Measurements from ENCODE around the gene DEFB131A.
"Not testable (repeated sequence)": the region's sequence is repeated elsewhere in the genome, so short reads cannot be mapped to it uniquely, and the experiment has no call there.

Gene DEFB131A, protein sequence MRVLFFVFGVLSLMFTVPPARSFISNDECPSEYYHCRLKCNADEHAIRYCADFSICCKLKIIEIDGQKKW

DNA sequence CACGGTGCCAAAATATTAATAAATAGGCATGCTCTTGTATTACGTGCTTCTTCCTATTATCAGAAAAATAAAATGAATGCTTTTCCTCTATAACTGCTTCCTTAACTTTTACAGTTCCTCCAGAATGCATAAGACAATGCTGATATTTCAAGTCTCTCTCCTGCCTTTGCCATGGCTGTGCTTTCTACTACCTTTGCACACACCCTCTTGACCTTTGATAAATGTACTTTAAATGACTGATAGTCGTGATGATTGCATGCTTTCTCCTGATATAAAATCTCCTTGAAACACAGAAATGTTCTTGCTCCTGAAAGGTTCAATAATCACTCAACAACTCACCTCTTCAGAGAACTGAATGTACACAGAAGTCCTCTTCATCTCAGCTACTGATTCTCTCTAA is at the start of gene DEFB131A:
DEFB131A (plus strand) TSS at position 301 of the 400 bp plus-strand sequence. CDS start 120 bp downstream, outside the sequence.
- H3K27ac ChIP-seq; POLR2A ChIA-PET (ENCODE audit: low non-redundant PET); CTCF ChIA-PET; DNase-seq (ENCODE audit: low spot score): not testable (repeated sequence)

DNA sequence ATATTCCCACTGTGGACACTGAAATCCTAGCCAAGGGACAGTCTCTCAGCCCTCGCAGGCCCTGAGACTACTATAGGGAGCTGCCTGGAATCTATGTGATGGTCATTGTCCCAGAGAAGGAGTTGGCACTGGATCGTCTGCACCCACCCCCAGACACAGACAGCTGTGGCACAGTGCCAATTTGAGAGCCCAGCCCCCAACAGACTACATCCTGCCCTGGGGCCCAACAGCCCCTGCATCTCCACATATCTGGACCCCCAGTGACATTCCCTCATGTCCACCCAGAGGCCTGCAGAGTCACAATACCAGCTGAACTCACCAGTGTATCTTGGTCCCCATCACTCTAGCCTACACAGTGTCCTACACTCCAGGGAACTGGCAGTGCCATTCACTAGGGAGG is 38.4 kb upstream of the DEFB131A start:
- CTCF ChIA-PET; DNase-seq (ENCODE audit: low spot score): not testable (repeated sequence)

DNA sequence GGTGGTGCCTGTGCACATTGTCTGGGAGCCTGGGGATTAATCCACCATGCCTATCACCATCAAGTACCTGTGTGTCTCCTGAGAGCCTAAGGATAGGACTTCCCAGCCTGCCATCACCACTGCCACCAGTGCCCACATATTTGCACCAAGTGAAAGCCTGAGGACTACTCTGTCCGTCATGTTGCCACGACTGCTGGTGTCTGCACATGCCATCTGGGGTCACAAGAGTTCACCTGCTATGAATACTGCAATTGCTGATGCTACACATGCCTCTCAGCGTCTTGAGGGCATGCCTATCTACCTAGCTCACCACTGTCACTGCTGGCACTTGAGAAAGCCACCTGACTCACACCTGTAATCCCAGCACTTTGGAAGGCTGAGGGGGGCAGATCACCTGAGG is 37.7 kb upstream of the DEFB131A start:
- DNase-seq (ENCODE audit: low spot score); CTCF ChIA-PET; POLR2A ChIA-PET (ENCODE audit: low non-redundant PET); H3K27ac ChIP-seq: not testable (repeated sequence)

More for the DNA sequence above, 38.4 kb upstream of the DEFB131A start:
- H3K27ac ChIP-seq; POLR2A ChIA-PET (ENCODE audit: low non-redundant PET): not testable (repeated sequence)

DNA sequence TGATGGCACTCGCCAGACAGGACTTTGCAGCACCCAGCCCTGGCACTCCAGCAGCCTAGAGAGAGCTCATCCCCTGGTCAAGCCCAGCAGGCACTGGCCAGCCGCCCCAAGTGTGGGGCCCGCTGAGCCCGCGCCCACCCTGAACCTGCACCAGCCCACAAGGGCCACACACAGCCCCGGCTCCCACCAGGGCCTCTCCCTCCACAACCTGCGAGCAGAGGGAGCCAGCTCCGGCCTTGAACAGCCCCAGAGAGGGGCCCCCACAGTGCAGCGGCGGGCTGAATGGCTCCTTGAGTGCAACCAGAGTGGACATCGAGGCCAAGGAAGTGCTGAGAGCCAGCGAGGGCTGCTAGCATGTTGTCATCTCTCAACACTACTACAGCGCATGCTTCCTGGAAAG is 34.4 kb upstream of the DEFB131A start:
- DNase-seq (ENCODE audit: low spot score) = no peak
- POLR2A ChIA-PET (ENCODE audit: low non-redundant PET) = no interaction called here
- CTCF ChIA-PET = no interaction called here
- no peak overlapping the region for H3K27ac ChIP-seq
- TF ChIP-seq, protein P1, sequence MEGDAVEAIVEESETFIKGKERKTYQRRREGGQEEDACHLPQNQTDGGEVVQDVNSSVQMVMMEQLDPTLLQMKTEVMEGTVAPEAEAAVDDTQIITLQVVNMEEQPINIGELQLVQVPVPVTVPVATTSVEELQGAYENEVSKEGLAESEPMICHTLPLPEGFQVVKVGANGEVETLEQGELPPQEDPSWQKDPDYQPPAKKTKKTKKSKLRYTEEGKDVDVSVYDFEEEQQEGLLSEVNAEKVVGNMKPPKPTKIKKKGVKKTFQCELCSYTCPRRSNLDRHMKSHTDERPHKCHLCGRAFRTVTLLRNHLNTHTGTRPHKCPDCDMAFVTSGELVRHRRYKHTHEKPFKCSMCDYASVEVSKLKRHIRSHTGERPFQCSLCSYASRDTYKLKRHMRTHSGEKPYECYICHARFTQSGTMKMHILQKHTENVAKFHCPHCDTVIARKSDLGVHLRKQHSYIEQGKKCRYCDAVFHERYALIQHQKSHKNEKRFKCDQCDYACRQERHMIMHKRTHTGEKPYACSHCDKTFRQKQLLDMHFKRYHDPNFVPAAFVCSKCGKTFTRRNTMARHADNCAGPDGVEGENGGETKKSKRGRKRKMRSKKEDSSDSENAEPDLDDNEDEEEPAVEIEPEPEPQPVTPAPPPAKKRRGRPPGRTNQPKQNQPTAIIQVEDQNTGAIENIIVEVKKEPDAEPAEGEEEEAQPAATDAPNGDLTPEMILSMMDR (conservative IDR thresholded peaks at IDR 0.05; ENCODE audit: low read depth) = no peak

DNA sequence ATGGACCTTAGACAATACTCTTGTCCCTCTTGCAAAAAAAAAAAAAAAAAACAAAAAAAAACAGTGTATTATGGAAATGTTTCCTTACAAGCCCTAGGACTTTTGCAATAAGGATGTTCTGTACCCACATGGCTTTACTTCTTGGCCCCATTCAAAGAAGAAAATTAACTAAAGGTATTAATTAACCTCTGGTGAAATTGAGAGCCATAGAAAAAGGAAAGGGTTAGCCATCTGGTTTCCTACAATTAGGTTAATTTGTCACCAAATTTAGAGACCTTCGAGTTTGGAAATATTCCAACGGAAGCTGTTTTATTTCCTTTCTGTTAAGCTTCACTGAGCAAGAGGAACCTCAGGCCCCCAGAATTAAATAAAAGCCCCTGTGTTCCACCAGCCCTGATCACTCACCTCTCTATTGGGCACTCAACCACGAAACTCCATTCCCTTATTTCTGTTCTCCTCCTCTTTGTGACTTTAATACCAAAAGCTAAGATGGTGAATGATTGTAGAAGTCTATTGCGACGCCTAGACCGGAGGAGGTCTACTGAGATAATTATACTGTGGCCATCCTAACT is 22.2 kb upstream of the DEFB131A start:
- DNase-seq (ENCODE audit: low spot score); CTCF ChIA-PET; H3K27ac ChIP-seq; POLR2A ChIA-PET (ENCODE audit: low non-redundant PET): not testable (repeated sequence)

DNA sequence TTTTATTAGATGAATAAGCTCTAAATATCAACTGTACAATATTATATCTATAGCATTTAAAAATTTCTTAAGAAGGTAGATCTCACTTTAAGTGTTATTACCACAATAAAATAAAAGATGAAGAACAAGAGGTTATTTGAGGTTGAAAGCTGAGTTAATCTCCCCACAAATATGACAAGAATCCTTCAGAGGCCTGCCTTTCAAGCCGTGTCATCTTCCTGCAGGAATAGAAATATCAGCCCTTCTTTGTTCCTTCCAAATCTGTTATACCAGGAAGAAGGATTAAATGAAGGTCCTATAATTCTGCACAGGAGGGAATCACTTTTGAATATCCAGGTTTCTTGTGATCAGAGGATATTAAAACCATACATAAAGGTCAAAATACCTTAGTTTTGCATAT is 18.3 kb upstream of the DEFB131A start:
- POLR2A ChIA-PET (ENCODE audit: low non-redundant PET); DNase-seq (ENCODE audit: low spot score); H3K27ac ChIP-seq; CTCF ChIA-PET: not testable (repeated sequence)

DNA sequence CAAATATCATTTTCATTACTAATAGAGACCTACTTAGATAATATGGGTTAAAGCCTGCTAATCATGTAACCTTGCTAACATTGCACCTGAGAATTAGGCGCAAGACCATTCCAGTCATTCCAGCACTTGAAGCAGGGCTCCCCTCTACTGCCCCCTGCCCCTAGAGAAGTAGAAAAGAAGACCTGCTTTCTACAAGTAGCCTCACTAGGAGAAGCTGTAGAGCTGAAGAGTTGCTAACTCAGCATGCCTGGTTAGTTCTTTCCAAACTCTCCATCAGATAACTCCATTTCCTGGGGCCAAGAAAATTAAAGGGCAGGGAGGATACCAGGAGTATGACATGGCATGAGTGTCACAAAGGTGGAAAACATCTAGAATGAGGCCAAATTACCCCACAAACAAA is 14.2 kb upstream of the DEFB131A start:
- POLR2A ChIA-PET (ENCODE audit: low non-redundant PET); H3K27ac ChIP-seq; CTCF ChIA-PET; DNase-seq (ENCODE audit: low spot score): not testable (repeated sequence)

DNA sequence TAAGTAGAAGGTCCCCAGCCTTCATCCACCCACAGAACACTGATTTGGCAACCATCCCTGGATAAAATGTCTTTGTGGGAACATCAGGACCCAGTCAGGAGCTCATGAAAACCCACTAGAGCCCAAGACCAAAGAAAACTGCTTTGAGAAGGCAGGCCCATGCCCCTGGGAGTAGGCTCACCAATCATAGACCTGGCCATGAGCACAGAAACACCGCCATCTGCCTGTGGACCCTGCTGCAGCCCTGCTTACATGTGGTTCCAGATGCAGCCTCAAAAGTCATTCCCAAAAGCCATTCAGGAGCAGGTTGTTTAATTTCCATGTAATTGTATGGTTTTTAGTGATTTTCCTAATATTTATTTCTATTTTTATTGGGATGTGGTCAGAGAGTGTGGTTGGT is 10.9 kb upstream of the DEFB131A start:
- DNase-seq (ENCODE audit: low spot score); CTCF ChIA-PET; POLR2A ChIA-PET (ENCODE audit: low non-redundant PET); H3K27ac ChIP-seq: not testable (repeated sequence)

DNA sequence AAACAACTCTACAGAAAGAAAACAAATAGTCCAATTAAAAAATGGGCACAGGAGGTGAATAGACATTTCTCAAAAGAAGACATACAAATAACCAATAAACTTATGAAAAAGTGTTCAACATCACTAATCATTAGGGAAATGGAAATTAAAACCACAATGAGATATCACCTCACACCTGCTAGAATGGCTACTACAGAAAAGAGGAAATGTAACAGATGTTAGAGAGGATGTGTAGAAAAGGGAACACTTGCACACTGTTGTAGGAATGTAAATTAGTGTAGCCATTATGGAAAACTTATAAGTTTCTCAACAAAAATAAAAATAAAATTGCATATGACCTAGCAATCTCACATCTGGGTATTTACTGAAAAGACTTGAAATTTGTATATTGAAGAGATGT is 7.5 kb upstream of the DEFB131A start:
- CTCF ChIA-PET; DNase-seq (ENCODE audit: low spot score); POLR2A ChIA-PET (ENCODE audit: low non-redundant PET); H3K27ac ChIP-seq: not testable (repeated sequence)

DNA sequence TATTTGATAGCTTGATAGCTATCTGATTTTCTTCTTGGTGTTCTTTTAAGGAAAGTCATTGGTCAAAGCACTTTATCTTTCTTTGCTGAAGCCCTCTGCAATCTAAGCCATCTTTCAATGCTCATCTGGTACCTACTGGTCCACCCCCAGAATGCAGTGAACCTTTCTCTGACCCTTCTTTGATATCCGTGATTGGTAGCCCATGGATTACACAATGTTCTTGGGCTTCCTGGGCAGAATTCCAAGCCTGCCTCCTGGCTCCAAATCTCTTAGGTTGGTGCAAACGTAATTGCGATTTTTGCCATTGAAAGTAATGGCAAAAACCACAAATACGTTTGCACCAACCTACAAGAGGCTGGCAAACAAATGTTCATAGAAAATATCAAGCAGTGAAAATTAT is 1.9 kb upstream of the DEFB131A start:
- H3K27ac ChIP-seq; DNase-seq (ENCODE audit: low spot score); CTCF ChIA-PET; POLR2A ChIA-PET (ENCODE audit: low non-redundant PET): not testable (repeated sequence)

DNA sequence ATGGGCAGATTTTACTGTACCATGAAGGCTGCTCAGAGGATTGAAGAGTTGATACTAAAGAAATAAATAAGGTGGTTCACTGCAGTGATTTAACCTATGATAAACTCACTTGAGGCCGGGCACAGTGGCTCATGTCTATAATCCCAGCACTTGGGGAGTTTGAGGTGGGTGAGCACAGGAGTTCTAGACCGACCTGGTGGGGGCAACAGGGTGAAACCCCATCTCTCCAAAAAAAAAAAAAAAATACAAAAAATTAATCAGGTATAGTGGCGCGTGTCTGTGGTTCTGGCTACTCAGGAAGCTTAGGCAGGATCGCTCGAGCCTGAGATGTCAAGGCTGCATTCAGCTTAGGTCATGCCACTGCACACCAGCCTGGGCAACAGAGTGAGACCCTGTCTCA is 467 bp downstream of the DEFB131A start:
- DNase-seq (ENCODE audit: low spot score); CTCF ChIA-PET; H3K27ac ChIP-seq; POLR2A ChIA-PET (ENCODE audit: low non-redundant PET): not testable (repeated sequence)

DNA sequence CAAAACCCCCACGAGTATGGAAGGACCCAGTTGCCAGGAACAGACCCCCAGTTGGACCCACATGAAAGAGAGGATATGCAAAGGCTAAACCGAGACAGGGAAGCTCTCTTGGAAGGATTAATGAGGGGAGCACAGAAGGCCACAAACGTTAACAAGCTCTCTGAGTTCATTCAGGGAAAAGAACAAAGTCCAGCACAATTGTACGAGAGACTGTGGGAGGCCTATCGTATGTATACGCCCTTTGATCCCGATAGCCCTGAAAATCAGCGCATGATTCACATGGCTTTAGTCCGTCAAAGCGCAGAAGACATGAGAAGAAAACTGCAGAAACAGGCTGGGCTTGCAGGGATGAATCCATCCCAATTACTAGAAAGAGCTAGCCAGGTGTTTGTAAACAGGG is 8.0 kb downstream of the DEFB131A start:
- DNase-seq (ENCODE audit: low spot score); POLR2A ChIA-PET (ENCODE audit: low non-redundant PET); CTCF ChIA-PET; H3K27ac ChIP-seq: not testable (repeated sequence)

DNA sequence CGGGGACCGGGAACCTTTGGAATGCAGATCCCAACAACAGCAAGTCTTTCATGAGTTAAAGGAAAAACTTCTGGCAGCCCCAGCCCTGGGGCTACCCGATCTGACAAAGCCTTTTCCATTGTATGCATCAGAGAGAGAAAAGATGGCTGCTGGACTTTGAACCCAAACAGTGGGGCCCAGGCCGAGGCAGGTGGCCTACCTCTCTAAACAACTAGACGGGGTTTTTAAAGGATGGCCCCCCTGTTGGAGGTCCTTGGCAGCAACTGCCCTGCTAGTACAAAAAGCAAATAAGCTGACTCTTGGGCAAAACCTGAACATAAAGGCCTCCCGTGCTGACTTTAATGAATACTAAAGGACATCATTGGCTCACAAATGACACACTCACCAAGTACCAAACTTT is 10.1 kb downstream of the DEFB131A start:
- DNase-seq (ENCODE audit: low spot score); CTCF ChIA-PET; POLR2A ChIA-PET (ENCODE audit: low non-redundant PET); H3K27ac ChIP-seq: not testable (repeated sequence)

DNA sequence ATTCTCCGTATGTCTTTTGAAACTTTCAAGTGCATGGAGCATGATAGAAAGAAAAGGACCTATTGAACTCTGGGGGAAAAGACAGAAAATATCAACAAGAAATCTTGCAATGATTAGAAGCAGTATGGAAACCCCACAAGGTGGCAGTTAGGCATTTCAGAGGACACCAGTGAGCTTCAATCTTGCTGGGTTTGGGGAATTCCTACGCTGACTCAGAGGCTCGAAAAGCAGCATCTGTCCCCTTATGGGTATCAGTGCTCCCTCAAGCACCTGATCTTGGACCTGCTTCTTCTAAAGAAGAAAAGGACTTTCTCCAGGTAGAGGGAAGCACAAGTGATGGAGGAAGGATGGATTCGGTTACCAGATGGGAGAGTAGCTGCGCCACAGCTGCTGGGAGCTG is 10.8 kb downstream of the DEFB131A start:
- CTCF ChIA-PET; POLR2A ChIA-PET (ENCODE audit: low non-redundant PET); DNase-seq (ENCODE audit: low spot score); H3K27ac ChIP-seq: not testable (repeated sequence)

DNA sequence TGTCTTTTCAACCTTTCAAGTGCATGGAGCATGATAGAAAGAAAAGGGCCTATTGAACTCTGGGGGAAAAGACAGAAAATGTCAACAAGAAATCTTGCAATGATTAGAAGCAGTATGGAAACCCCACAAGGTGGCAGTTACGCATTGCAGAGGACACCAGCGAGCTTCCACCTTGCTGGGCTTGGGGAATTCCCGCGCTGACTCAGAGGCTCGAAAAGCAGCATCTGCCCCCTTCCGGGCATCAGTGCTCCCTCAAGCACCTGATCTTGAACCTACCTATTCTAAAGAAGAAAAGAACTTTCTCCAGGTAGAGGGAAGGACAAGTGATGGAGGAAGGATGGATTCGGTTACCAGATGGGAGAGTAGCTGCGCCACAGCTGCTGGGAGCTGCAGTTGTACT is 35.3 kb downstream of the DEFB131A start:
- CTCF ChIA-PET; DNase-seq (ENCODE audit: low spot score); POLR2A ChIA-PET (ENCODE audit: low non-redundant PET); H3K27ac ChIP-seq: not testable (repeated sequence)

DNA sequence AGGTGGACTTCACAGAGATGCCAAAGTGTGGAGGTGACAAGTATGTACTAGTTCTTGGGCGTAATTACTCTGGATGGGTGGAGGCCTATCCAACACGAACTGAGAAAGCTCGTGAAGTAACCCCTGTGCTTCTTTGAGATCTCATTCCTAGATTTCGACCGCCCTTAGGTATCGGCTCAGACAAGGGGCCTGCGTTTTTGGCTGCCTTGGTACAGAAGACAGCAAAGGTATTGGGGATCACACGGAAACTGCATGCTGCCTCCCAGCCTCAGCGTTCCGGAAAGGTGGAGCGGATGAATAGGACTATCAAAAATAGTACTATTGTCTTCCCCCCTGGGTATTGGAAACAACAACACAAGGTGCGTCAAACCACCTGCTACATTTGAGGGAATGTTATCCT is 35.9 kb downstream of the DEFB131A start:
- DNase-seq (ENCODE audit: low spot score); H3K27ac ChIP-seq; CTCF ChIA-PET; POLR2A ChIA-PET (ENCODE audit: low non-redundant PET): not testable (repeated sequence)

DNA sequence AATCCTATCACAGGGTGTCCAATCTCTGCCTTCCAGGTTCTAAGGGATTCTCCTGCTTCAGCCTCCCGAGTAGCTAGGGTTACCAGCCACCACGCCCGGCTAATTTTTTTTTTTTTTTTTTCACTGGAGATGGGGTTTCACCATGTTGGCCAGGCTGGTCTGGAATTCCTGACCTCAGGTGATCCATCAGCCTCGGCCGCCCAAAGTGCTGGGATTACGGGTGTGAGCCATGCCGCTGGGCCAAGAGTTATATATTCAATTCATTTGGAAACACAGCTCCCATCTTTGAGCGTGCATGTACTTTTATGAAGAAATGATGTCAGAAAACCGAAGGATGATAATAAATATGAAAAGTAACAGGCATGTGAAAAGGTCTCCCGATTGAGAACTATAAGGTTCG is 38.7 kb downstream of the DEFB131A start:
- DNase-seq (ENCODE audit: low spot score); H3K27ac ChIP-seq; CTCF ChIA-PET; POLR2A ChIA-PET (ENCODE audit: low non-redundant PET): not testable (repeated sequence)

DNA sequence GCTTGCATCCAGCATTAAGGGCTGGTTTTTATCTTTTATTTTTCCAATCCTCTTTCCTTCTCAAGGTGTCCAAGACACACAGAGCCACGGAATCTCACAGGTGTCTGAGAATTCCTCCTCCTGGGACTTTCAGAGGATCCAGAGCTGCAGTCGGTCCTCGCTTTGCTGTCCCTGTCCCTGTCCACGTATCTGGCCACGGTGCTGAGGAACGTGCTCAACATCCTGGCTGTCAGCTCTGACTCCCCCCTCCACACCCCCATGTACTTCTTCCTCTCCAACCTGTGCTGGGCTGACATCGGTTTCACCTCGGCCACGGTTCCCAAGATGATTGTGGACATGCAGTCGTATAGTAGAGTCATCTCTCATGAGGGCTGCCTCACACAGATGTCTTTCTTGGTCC is 39.5 kb downstream of the DEFB131A start:
- DNase-seq (ENCODE audit: low spot score); CTCF ChIA-PET; H3K27ac ChIP-seq; POLR2A ChIA-PET (ENCODE audit: low non-redundant PET): not testable (repeated sequence)
